Glomerular endothelial cell (primary cell): ENCODE data around the gene MAN1B1. TPM values are rescaled to one million over a fixed set of nuclear protein-coding genes. Genes with fewer than 3 reads are reported as not detected.

ENCODE experiments used
- DNase-seq: peaks from one replicate; pipeline ENCODE4 v3.0.0-alpha.2; 2011; ENCODE audit warnings: low read depth, low spot score; ENCODE audit errors: extremely low read depth
- total RNA-seq: library from RNA; depleted of rRNA; stranded (reverse); fragments of >200 nt; gene quantifications from 2 replicates; pipeline ENCODE4 v1.2.3, GENCODE V29; 2015

MAN1B1 gene
- total RNA-seq, 1 donor from 2014 or later, result 118 TPM

DNA sequence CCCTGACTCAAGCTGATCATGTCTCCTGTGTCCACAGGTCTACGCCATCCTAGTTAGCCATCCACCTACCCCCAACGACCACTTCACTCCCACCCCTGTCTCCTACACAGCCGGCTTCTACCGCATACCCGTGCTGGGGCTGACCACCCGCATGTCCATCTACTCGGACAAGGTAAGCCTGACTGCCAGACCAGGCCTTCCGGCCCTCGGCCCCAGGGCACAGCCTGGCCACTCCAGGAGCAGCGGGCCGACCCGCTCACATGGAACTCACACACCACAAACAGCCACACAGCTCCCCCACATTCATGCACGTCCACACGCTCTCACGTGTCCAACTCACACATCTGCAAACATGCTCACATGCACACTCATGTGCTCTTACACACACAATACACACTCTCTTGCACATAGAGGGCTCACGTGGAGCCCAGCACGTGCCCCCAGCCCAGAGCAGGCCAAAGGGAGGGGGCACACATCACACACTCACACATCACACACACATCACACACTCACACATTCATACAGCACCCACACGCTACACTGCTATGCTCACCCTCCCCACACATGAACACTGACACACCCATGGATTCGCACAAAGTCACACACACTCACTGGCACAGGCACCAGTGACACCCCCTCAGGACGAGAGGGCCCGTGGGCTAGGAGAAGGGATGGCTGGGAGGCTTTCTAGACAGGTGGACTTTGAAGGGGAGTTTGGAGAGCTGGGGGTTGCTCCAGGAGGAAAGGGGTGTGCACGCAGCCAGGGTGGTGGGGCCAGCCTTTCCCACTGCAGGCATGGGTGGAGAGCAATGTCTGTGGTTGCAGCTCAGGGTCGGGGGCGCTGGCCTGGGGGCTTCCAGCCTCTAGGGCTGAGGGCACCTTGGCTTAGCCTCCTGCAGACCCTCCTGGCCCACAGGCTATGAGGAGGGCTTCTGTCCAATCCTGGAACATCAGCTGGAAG is 55.5 kb downstream of the MAN1B1 start:
- DNase-seq, result no peak

GRCh38 chr9:137143459-137143858 is 56.7 kb downstream of the MAN1B1 start:
- no peak for DNase-seq

DNA sequence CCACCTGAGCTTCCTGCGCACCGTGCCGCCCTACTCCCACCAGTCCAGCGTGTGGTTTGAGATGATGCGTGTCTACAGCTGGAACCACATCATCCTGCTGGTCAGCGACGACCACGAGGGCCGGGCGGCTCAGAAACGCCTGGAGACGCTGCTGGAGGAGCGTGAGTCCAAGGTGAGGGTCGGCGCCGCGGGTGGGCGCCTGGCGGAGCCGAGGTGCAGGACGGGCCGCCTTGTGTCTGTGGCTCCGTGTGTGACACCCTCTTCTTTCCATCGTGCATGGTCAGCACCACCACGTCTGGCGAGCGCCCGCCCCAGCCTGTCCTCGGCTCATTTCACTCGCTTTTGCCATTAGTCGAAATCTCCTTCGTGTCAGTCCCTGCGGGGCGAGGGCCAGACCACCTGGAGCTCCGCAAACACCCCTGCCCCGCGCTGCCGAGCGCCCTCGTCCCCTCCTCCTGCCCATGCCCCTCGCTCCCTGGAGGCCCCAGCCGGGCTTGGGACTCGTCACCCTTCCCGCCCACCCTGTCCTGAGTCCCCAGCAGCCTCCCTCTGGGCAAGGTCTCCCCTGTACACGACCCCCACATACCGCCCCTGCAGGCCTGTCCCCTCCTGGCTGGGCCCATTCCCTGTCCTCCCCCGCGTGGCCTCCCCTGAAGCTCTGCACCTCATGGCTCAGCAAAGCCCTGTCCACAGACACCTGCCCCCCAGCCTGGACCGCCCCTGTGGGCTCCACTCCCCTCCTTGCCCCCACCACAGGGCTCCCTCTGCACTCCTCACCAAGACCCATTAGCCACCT is 59.1 kb downstream of the MAN1B1 start:
- DNase-seq, result no peak

DNA sequence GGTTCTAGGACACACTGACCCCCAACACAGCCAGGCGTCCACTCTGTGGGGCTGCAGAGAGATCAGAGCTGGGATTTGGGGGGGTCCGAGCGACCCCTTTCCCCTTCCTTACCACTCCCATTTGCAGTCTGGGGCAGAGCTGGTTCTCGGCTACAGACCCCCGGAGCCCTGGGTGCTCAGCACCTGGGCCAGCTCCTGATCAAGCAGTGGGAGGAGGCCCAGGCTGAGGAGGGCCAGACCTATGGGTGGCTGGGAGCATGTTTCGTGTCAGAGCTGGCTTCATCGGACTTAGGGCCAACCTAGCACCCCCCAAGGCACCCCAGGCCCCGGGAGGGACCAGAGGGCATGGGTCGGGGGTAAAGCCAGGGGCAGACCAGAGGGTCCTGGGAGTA is 59.7 kb downstream of the MAN1B1 start:
- DNase-seq, result no peak

GRCh38 chr9:137147091-137147792 is 60.5 kb downstream of the MAN1B1 start:
- no peak for DNase-seq

- DNase-seq, result no peak
Measured at GRCh38 chr9:137147793-137148160, 61.0 kb downstream of the MAN1B1 start.

DNA sequence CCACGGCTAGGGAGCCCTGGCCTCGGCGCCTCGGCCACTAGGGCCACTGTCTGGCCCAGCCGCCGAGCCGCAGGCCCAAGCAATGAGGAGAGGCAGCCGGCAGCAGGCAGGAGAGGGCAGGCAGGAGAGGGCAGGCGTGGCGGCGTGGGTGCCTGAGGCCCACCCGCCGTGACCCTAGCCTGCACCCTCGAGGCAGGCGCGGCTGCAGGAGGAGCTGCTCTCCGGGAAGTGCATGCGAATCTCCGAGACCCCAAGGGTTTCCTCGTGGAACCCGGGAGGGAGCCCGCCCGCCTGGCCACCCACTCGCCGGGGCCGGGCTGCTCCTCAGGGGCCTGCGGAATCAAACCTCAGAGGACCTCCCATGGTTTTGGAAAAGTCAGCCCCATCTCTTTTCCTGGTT is 61.5 kb downstream of the MAN1B1 start:
- no peak for DNase-seq

- DNase-seq, result no peak
Measured at GRCh38 chr9:137148661-137149060, 61.9 kb downstream of the MAN1B1 start.

GRCh38 chr9:137149363-137149762 is 62.6 kb downstream of the MAN1B1 start:
- no peak for DNase-seq

GRCh38 chr9:137149942-137150616 is 63.3 kb downstream of the MAN1B1 start:
- DNase-seq, result no peak

DNA sequence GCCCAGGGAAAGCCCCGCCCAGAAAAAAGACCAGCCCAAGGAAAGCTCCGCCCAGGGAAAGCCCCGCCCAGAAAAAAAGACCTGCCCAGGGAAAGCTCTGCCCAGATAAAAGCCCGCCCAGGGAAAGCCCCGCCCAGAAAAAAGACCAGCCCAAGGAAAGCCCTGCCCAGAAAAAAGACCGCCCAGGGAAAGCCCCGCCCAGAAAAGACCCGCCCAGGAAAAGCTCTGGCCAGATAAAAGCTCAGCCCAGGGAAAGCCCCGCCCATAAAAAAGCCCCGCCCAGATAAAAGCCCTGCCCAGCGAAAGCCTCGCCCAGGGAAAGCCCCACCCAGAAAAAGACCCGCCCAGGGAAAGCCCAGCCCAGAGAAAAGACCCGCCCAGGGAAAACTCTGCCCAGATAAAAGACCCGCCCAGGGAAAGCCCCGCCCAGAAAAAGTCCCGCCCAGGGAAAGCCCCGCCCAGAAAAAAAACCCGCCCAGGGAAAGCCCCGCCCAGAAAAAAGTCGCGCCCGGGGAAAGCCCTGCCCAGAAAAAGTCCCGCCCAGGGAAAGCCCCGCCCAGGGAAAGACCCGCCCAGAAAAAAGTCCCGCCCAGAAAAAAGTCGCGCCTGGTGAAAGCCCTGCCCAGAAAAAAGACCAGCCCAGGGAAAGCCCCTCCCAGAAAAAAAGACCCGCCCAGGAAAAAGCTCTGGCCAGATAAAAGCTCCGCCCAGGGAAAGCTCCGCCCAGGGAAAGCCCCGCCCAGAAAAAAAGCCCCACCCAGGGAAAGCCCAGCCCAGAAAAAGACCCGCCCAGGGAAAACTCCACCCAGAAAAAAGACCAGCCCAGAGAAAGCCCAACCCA is 64.1 kb downstream of the MAN1B1 start:
- no peak for DNase-seq

GRCh38 chr9:137152844-137153405 is 66.1 kb downstream of the MAN1B1 start:
- DNase-seq, result no peak

GRCh38 chr9:137156567-137157375 is 70.0 kb downstream of the MAN1B1 start:
- DNase-seq, result no peak

- no peak for DNase-seq
Measured at GRCh38 chr9:137157618-137158415, 71.0 kb downstream of the MAN1B1 start.

DNA sequence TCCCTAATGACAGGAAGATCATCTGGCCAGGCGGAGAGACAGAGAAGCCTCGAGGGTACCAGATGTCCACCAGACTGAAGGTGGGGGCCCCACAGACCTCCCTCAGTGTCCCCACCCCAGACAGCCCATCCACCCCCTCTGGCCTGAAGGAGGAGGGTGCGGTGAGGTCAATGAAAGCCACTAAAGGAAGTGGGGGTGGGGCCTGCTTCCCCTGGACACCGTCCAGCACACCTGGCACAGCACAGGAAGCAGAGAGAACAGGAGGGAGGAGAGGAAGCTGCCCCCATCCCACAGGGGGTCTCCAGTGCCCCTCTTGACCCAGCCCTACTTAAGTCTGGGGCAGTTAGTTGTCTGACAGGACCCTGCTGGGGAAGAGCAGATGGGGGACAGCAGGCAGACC is 71.8 kb downstream of the MAN1B1 start:
- DNase-seq, result no peak
